Measurements from ENCODE around the gene UBAP1L. TPM values are rescaled to one million over a fixed set of nuclear protein-coding genes. Genes with fewer than 3 reads are reported as not detected.
A peak's percentile ranks its signal among the peaks of the same experiment; 100 is the strongest.
"Not testable (repeated sequence)": the region's sequence is repeated elsewhere in the genome, so short reads cannot be mapped to it uniquely, and the experiment has no call there.

Gene UBAP1L
- total RNA-seq, 2 donors from 2014 or later = 3.7 to 11.0 TPM

GRCh38 chr15:65147902-65148301 lies 32.9 kb upstream of the UBAP1L start:
- Histone ChIP-seq H3K4me1 (ENCODE audit: control insufficient read depth in 1 of 2, low read depth in 2 of 2) (no peaks in the 10 kb centered on the region), H3K9me3 (no peaks in the 10 kb centered on the region), H3K27ac (no peak overlapping the region), H3K4me3 (no peak overlapping the region), H3K27me3 (replicated peaks; ENCODE audit: insufficient read depth) (no peaks in the 10 kb centered on the region), H3K36me3 (peaks cover 9% of the 10 kb centered on the region)
- TF ChIP-seq CTCF (IDR thresholded peaks at IDR 0.05) = no peak
- ATAC-seq (ENCODE audit: insufficient number of reproducible peaks, low FRiP score, low read depth) (no peak), DNase-seq (ENCODE audit: low spot score) (no peak)

- H3K4me3 ChIP-seq = no peak overlapping the region
- H3K27me3 ChIP-seq (replicated peaks; ENCODE audit: insufficient read depth) = no peaks in the 10 kb centered on the region
- TF ChIP-seq CTCF (IDR thresholded peaks at IDR 0.05) = no peak
- H3K9me3 ChIP-seq = no peaks in the 10 kb centered on the region
- no peak overlapping the region for H3K27ac ChIP-seq
- peaks cover 3% of the 10 kb centered on the region for H3K36me3 ChIP-seq
- no peak for DNase-seq (ENCODE audit: low spot score)
- ATAC-seq (ENCODE audit: insufficient number of reproducible peaks, low FRiP score, low read depth) = no peak
- no peaks in the 10 kb centered on the region for H3K4me1 ChIP-seq (ENCODE audit: control insufficient read depth in 1 of 2, low read depth in 2 of 2)
Measured at GRCh38 chr15:65146438-65146837, 31.4 kb upstream of the UBAP1L start.

GRCh38 chr15:65138631-65139030 lies 23.6 kb upstream of the UBAP1L start:
- H3K4me3 ChIP-seq; H3K36me3 ChIP-seq; H3K27ac ChIP-seq; H3K4me1 ChIP-seq (ENCODE audit: control insufficient read depth in 1 of 2, low read depth in 2 of 2); H3K27me3 ChIP-seq (replicated peaks; ENCODE audit: insufficient read depth); ATAC-seq (ENCODE audit: insufficient number of reproducible peaks, low FRiP score, low read depth); DNase-seq (ENCODE audit: low spot score); H3K9me3 ChIP-seq: not testable (repeated sequence)

GRCh38 chr15:65137893-65138292 lies 22.9 kb upstream of the UBAP1L start:
- DNase-seq (ENCODE audit: low spot score); ATAC-seq (ENCODE audit: insufficient number of reproducible peaks, low FRiP score, low read depth); H3K27ac ChIP-seq; H3K4me3 ChIP-seq; H3K27me3 ChIP-seq (replicated peaks; ENCODE audit: insufficient read depth); H3K4me1 ChIP-seq (ENCODE audit: control insufficient read depth in 1 of 2, low read depth in 2 of 2); H3K9me3 ChIP-seq; H3K36me3 ChIP-seq: not testable (repeated sequence)

- not testable (repeated sequence) for H3K9me3 ChIP-seq; ATAC-seq (ENCODE audit: insufficient number of reproducible peaks, low FRiP score, low read depth); H3K4me3 ChIP-seq; H3K27ac ChIP-seq; H3K36me3 ChIP-seq; DNase-seq (ENCODE audit: low spot score); H3K27me3 ChIP-seq (replicated peaks; ENCODE audit: insufficient read depth)
- H3K4me1 ChIP-seq (ENCODE audit: control insufficient read depth in 1 of 2, low read depth in 2 of 2) = peaks cover 9 to 13% of the 10 kb centered on the region in 2 donors
Measured at GRCh38 chr15:65137089-65137488, 22.1 kb upstream of the UBAP1L start.

- no peak for TF ChIP-seq CTCF (IDR thresholded peaks at IDR 0.05)
- H3K27ac ChIP-seq = no peak overlapping the region
- H3K4me3 ChIP-seq = no peak overlapping the region
- no peaks in the 10 kb centered on the region for H3K9me3 ChIP-seq
- ATAC-seq (ENCODE audit: insufficient number of reproducible peaks, low FRiP score, low read depth) (no peak), DNase-seq (ENCODE audit: low spot score) (no peak)
- no peaks in the 10 kb centered on the region for H3K27me3 ChIP-seq (replicated peaks; ENCODE audit: insufficient read depth)
- H3K4me1 ChIP-seq (ENCODE audit: control insufficient read depth in 1 of 2, low read depth in 2 of 2) = peaks cover 13 to 22% of the 10 kb centered on the region in 2 donors
- peaks cover 8% of the 10 kb centered on the region for H3K36me3 ChIP-seq
Measured at GRCh38 chr15:65134538-65134937, 19.5 kb upstream of the UBAP1L start.

GRCh38 chr15:65133548-65134200 lies 18.7 kb upstream of the UBAP1L start, which contains the start of gene PDCD7:
TSS of gene PDCD7 (minus strand) at chr15:65133808. CDS start at chr15:65133781, 27 bp downstream.
- ATAC-seq (ENCODE audit: insufficient number of reproducible peaks, low FRiP score, low read depth) = peak; percentile 96
- Histone ChIP-seq H3K27ac (peak within 1 kb of the TSS; percentile 62 to 89), H3K27me3 (replicated peaks; ENCODE audit: insufficient read depth) (no peaks in the 10 kb centered on the region), H3K4me3 (peak within 1 kb of the TSS; percentile 92), H3K36me3 (peaks cover 17% of the 10 kb centered on the region), H3K4me1 (ENCODE audit: control insufficient read depth in 1 of 2, low read depth in 2 of 2) (peaks cover 13 to 22% of the 10 kb centered on the region in 2 donors), H3K9me3 (no peaks in the 10 kb centered on the region)
- no peak for TF ChIP-seq CTCF (IDR thresholded peaks at IDR 0.05)
- DNase-seq (ENCODE audit: low spot score) = peak; percentile 66
